ENCODE data around the gene ZMYND11.

Gene ZMYND11

GRCh38 chr10:188546-188945, 53.3 kb downstream of the ZMYND11 start:
- TF ChIP-seq, protein P1, sequence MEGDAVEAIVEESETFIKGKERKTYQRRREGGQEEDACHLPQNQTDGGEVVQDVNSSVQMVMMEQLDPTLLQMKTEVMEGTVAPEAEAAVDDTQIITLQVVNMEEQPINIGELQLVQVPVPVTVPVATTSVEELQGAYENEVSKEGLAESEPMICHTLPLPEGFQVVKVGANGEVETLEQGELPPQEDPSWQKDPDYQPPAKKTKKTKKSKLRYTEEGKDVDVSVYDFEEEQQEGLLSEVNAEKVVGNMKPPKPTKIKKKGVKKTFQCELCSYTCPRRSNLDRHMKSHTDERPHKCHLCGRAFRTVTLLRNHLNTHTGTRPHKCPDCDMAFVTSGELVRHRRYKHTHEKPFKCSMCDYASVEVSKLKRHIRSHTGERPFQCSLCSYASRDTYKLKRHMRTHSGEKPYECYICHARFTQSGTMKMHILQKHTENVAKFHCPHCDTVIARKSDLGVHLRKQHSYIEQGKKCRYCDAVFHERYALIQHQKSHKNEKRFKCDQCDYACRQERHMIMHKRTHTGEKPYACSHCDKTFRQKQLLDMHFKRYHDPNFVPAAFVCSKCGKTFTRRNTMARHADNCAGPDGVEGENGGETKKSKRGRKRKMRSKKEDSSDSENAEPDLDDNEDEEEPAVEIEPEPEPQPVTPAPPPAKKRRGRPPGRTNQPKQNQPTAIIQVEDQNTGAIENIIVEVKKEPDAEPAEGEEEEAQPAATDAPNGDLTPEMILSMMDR (IDR thresholded peaks at IDR 0.05; ENCODE audit: low read depth, low read length, missing control alignments), result no peak
- H3K4me3 ChIP-seq (replicated peaks; ENCODE audit: low read depth, low read length), result no peak overlapping the region
- DNase-seq (ENCODE audit: extremely low read depth, low read depth), result no peak

GRCh38 chr10:190216-190615, 55.0 kb downstream of the ZMYND11 start:
- H3K4me3 ChIP-seq (replicated peaks; ENCODE audit: low read depth, low read length), result no peak overlapping the region
- TF ChIP-seq, protein P1 (IDR thresholded peaks at IDR 0.05; ENCODE audit: low read depth, low read length, missing control alignments), result no peak
- no peak for DNase-seq (ENCODE audit: extremely low read depth, low read depth)

DNA sequence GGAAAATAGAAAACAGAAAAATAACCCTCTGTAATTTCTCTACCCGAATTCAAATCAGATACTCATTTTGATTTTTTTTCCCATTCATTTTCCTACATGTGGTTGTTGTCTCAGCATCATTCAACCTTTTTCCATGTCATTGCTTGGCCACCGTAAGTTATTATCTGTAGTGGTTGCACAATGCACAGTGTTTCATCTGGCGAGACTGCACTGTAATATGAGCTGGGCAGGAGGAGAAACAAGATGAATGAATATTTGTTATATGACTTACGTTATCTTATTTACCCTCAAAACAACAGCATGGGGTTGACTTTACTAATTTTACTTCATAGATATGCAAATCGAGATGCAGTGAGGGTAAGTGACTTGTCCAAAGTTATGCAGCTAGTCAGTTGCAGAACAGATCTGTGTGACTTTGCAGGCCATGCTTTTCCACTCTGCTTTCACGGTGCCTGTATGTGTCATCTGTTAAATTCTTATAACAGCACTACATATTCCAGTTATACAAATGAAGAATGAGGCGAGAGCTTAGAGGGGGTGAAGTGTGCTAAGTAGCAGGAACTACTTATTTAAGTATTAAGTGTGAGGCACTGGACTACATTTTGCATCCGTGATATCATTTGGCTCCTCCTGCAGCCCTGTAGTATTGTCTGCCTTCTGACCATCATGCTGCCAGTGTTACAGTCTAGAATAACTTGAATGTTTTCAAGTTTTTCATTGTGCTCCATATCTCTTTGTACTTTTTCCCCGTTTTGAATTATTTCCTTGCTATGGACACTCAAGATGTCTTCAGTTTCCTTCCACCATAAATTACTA, 56.7 kb downstream of the ZMYND11 start:
- TF ChIP-seq, protein P1 (IDR thresholded peaks at IDR 0.05; ENCODE audit: low read depth, low read length, missing control alignments), result no peak
- DNase-seq (ENCODE audit: extremely low read depth, low read depth), result no peak
- H3K4me3 ChIP-seq (replicated peaks; ENCODE audit: low read depth, low read length), result no peak overlapping the region

DNA sequence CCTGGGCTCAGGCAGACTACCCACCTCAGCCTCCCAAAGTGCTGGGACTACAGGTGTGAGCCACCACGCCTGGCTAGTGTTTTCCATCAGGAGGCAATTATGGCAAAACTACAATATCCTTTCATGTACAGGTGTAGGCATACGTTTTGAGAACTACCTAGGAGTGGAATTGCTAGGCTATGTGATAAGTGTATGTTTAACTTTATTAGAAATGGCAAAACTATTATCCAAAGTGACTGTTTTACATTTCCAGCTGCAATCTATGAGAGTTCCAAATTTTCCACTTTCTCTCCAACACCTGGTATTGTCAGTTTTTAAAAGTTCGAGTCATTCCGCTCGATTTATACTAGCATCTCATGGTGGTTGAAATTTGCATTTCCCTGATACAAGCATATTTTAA, 59.0 kb downstream of the ZMYND11 start:
- TF ChIP-seq, protein P1 (IDR thresholded peaks at IDR 0.05; ENCODE audit: low read depth, low read length, missing control alignments), result no peak
- DNase-seq (ENCODE audit: extremely low read depth, low read depth), result no peak
- no peak overlapping the region for H3K4me3 ChIP-seq (replicated peaks; ENCODE audit: low read depth, low read length)

DNA sequence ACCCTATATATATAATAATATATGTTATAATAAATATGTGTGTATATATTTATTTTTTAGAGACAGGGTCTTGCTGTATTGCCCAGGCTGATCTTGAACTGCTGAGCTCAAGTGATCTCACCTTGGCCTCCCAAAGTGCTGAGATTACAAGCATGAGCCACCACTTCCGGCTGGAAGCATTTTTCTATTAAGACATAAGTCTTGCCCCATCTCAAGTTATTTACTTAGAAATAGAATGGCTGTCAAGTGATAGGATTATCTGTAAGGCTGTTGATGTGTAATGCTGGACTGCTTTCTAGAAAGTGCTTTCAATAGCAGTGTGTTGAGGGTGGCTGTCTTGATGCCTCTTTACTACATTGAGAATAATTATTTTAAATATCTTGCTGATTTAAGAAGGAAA, 65.2 kb downstream of the ZMYND11 start:
- H3K4me3 ChIP-seq (replicated peaks; ENCODE audit: low read depth, low read length), result no peak overlapping the region
- no peak for DNase-seq (ENCODE audit: extremely low read depth, low read depth)
- TF ChIP-seq, protein P1 (IDR thresholded peaks at IDR 0.05; ENCODE audit: low read depth, low read length, missing control alignments), result no peak

GRCh38 chr10:201328-201771, 66.1 kb downstream of the ZMYND11 start:
- H3K4me3 ChIP-seq (replicated peaks; ENCODE audit: low read depth, low read length), result no peak overlapping the region
- no peak for DNase-seq (ENCODE audit: extremely low read depth, low read depth)
- TF ChIP-seq, protein P1 (IDR thresholded peaks at IDR 0.05; ENCODE audit: low read depth, low read length, missing control alignments), result no peak
